ENCODE measurements around the gene CACNA2D3.

Gene CACNA2D3

GRCh38 chr3:54294214-54294613, 171.9 kb downstream of the CACNA2D3 start:
- DNase-seq, result no peak

- DNase-seq, result no peak
Measured at GRCh38 chr3:54296531-54296930, 174.2 kb downstream of the CACNA2D3 start.

GRCh38 chr3:54299169-54299935, 177.0 kb downstream of the CACNA2D3 start:
- no peak for DNase-seq

DNA sequence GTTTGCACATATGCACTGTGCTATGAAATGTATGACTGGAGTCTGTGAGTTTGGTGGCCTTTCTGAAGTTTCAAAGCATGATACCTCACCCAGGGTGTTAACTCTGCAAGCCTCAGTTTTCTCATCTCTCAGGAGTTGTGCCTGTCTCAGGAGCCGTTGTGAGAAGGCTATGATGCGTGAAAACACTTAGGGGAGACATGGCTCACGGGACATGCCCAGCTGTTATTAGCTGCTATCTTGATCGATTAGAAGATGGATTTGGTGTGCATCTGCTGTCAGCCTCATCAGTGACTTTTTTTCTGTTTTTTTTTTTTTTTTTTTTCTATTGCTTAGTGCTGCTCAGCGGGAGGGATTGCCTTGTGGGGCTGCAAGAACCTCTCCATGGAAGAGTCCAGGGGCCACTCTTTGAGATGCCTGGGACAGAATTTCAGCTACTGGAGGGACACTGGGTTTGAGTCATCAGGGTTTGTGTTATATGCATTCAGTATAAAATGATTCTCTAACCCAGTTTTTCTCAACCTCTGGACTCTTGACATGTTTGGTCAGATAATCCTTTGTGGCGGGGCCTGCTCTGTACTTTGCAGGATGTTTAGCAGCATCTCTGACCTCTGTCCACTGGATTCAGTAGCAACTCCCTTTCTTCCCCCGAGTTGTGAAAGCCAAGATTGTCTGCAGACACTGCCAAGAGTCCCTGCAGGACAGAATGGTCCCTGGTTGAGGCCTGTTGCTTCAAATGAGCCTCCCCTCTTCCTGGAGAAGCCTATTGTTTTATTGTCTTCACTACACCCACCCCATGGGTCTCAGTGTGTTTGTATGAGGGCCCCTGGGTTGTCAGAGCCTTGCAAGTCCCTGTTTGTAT, 181.4 kb downstream of the CACNA2D3 start:
- no peak for DNase-seq

DNA sequence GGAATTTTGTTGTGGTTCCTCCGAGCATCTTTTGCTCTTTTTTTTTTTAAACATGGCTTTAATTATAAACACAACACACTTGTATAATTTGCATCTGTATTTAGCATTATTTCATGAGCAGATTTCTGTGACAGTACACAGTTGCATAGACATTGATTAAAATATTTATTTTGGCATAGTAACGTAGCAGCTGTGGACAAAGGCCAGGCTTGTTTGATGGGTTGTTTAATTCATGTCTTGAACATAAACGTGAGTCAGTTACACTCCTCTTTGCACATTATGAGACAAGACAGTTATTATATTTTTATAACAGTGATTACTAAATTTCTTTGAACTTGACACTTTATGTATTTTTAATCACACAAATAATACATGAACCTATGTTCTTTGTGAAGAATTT, 182.5 kb downstream of the CACNA2D3 start:
- no peak for DNase-seq

- no peak for DNase-seq
Measured at GRCh38 chr3:54305409-54306099, 183.2 kb downstream of the CACNA2D3 start.

GRCh38 chr3:54307566-54308180, 185.3 kb downstream of the CACNA2D3 start:
- DNase-seq, result no peak

GRCh38 chr3:54309601-54310000, 187.2 kb downstream of the CACNA2D3 start:
- no peak for DNase-seq

- no peak for DNase-seq
Measured at GRCh38 chr3:54311211-54311747, 188.9 kb downstream of the CACNA2D3 start.

DNA sequence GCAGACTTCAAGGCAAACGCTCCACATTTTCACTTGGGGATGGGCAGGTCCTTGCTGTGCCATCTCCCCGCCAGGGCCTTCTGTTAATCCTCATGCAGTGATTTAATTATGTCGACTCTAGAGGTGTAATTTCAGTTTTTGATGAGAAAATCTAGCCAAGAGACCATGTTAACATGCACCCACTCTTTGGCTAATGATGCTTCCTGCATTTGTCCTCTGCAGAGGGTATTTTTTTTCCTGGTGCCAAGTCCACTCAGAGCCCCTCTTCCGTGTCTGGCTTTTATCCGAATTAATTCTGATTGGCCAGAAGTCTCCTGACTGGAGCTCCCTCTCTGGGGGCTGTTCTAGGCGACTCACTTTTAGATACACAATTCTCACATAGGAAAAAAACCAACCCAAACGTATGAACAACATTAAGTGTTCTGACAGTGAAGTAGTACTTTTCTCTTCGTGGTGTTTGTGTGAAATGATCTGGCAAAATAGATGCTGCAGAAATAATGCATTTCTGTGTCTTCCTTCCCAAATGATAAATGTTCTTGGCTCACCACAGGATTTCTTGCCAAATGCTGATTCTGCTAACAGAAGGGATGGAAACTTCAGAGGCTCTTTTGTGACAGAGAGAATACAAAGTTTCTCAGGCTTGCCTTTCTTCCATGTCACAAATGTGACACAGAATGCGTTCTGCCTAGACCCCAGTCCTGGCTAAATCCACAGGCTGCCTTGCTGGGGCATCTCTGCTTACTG, 190.0 kb downstream of the CACNA2D3 start:
- no peak for DNase-seq

DNA sequence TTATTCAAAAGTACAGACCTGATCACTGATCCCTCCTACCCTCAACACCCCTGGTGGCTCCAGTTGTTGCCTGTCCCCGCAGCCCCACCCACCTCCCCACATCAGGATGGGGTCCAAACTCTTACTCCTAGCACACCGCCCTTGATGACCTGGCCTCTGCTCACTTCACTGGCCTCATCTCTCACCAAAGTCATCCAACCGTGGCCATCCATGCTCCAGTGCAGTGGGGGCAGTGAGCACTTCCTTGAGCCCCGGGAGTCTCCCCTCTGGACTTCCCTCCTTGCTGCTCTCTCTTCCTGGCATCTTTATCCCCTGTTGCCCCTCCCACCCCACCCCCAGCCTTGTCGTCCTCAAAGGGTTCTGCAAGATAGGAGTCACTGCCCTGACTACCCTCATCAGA, 191.1 kb downstream of the CACNA2D3 start:
- DNase-seq, result no peak

DNA sequence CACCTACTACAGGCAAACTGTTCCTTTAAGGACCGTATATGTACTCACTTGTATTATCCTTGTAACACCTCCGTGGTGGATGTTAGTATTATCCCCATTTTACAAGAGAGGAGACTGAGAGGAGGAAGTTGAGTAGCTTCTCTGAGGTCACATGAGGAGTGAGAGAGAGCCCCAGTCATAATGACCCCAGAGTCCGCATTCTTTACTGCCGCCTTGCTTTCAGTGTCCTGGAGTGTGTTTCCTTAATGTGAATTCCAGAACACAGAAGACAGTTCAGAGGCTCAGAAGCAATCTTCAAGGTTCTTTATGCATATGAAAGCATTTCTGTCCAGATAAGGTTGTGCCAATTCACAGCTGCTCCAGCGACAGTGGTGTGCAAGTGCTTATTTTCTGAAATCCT, 199.2 kb downstream of the CACNA2D3 start:
- DNase-seq, result no peak

DNA sequence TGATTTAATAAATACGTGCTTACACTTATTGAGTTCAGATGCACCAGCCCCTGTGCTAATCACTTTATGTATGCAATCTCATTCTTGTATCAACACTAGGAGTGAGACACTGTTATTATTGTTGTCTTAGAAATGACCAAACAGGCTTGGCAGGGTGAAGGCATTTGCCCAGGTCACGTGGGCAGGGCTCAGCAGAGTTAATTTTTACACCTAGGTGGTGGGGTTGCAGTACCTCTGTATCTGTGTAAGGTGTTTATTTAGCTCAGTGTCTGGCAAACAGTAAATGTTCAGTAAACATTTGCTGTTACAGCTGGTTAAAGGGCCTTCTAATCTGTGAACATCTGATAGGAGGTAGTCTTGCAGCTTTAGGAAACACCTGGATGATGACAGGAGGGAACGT, 200.0 kb downstream of the CACNA2D3 start:
- DNase-seq, result no peak

- no peak for DNase-seq
Measured at GRCh38 chr3:54324103-54324502, 201.8 kb downstream of the CACNA2D3 start.

DNA sequence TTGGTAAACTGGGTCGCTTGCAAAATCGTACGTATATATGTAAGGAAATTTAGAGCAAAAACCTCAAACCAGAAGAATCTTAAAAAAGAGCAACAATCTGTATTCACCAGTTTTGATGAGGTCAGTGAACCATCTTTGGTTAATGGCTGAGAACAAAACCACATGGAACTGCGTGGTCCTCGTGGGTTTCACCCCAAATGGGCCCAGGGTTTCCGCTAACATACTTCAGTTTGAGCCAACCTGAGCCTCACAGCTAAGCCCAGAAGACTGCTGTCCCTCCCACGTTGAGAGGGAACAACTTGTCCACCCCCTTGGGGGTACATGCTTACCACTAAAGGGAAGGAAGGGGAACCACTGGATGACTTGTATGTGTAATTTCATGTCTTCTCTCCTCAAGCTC, 204.6 kb downstream of the CACNA2D3 start:
- DNase-seq, result no peak

GRCh38 chr3:54331341-54331740, 209.0 kb downstream of the CACNA2D3 start:
- DNase-seq, result no peak

DNA sequence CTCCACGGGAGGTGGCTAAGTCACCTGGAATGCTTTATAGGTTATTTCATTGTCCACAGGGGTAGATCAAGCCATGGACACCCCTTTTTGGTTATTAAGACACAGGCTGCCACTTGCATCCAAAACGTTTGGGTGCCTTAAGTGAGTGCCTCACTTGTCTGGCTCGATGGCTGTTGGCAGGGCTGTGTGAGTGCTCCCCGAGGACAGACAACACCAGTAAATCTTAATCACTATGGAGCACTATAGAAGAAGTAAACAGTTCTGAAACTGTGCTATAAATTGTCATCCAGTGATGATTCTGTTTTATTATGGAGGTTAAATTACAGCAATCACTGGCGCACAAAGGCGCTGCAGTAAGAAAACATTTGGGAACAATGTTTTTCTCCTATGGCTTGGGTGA, 215.5 kb downstream of the CACNA2D3 start:
- DNase-seq, result no peak

DNA sequence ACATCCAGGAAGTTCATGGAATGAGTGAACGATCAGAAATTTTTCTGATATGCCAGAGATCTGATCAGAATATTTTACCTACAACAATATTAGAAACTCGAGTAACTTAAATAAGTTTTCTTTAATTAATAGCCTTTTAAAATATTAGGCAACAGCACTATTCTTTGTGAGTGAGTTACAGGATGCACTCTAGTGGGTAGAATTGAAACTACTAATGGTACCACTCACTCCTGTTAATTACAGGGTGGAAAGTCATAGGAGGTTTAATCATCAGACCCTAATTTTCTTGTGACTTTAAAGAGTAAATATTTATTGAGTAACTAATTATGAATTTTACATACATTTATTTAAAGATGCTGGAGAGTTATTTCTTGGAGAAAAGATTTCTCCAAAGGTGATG, 217.3 kb downstream of the CACNA2D3 start:
- no peak for DNase-seq

- no peak for DNase-seq
Measured at GRCh38 chr3:54341811-54342210, 219.5 kb downstream of the CACNA2D3 start.

GRCh38 chr3:54342676-54343075, 220.3 kb downstream of the CACNA2D3 start:
- no peak for DNase-seq

DNA sequence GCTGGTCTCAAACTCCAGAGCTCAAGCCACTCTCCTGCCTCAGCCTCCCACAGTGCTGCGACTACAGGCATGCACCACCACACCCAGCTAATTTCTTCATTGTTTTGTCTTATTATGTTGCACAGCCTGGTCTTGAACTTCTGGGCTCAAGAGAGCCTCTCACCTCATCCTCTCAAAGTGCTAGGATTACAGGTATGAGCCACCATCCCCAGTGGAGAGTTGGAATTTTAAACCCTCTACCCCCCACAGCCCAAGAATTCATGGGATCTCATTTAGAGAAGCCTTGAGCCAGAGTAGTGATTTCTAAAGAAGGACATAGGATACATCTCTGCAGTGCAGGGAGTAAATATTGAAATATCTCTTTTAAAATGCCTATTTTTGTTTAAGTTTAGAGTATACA, 221.1 kb downstream of the CACNA2D3 start:
- no peak for DNase-seq

DNA sequence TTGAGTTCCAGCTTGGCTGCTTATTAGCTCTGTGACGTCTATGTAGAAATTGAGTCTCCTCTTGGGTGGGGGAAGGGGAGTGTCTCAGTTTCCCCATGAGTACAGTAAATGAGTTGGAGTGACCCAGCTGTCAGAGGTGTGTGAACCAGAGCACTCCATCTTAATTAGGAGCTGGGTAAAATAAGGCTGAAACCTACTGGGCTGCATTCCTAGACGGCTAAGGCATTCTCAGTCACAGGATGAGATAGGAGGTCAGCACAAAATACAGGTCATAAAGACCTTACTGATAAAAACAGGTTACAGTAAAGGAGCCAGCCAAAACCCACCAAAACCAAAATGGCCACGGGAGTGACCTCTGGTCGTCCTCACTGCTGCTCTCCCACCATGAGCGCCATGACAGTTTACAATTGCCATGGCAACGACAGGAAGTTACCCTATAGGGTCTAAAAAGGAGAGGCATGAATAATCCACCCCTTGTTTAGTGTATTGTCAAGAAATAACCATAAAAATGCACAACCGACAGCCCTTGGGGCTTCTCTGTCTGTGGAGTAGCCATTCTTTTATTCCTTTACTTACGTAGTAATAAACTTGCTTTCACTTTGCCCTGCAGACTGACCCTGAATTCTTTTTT, 222.4 kb downstream of the CACNA2D3 start:
- no peak for DNase-seq
